ENCODE data around the gene RSPH3. TPM values are rescaled to one million over a fixed set of nuclear protein-coding genes. Genes with fewer than 3 reads are reported as not detected.

Gene RSPH3
- total and polyA plus RNA-seq, 7 donors, result 6.0 to 13.6 (median 8.1) TPM

GRCh38 chr6:159037756-159038290, 37.8 kb upstream of the RSPH3 start:
- no peak for DNase-seq
- TF ChIP-seq POLR2A (IDR thresholded peaks at IDR 0.05) (no peak), POLR2AphosphoS5 (IDR thresholded peaks at IDR 0.05) (no peak), CTCF (IDR thresholded peaks at IDR 0.05) (no peak), EP300 (IDR thresholded peaks at IDR 0.05) (no peak)
- WGBS, 2 donors, result 72 to 77% methylated on average over 5 of the region's 5 CpGs
- no peak overlapping the region for H3K4me3 ChIP-seq
- intact Hi-C loops (cut with DNase I), result no loop called here
- H3K27me3 ChIP-seq, result no peaks in the 10 kb centered on the region
- H3K4me1 ChIP-seq, result peaks cover 0 to 5% (median 0%) of the 10 kb centered on the region in 4 donors
- H3K9me3 ChIP-seq, result no peaks in the 10 kb centered on the region
- H3K27ac ChIP-seq, result no peak overlapping the region
- peaks cover 0 to 4% (median 0%) of the 10 kb centered on the region in 4 donors for H3K36me3 ChIP-seq

- intact Hi-C loops (cut with DNase I), result no loop called here
Measured at GRCh38 chr6:159036673-159037072, 36.7 kb upstream of the RSPH3 start.

GRCh38 chr6:159035891-159036290, 35.9 kb upstream of the RSPH3 start:
- TF ChIP-seq POLR2AphosphoS5 (IDR thresholded peaks at IDR 0.05) (no peak), POLR2A (IDR thresholded peaks at IDR 0.05) (no peak), EP300 (IDR thresholded peaks at IDR 0.05) (no peak), CTCF (IDR thresholded peaks at IDR 0.05) (no peak)
- Histone ChIP-seq H3K27ac (no peak overlapping the region), H3K4me1 (peaks cover 0 to 5% (median 0%) of the 10 kb centered on the region in 4 donors), H3K9me3 (no peaks in the 10 kb centered on the region), H3K4me3 (no peak overlapping the region), H3K36me3 (peaks cover 0 to 4% (median 0%) of the 10 kb centered on the region in 4 donors), H3K27me3 (no peaks in the 10 kb centered on the region)
- WGBS, 2 donors, result 91 to 92% methylated on average over 17 of the region's 17 CpGs
- intact Hi-C loops (cut with DNase I), result no loop called here
- no peak for DNase-seq

More at GRCh38 chr6:159036673-159037072, 36.7 kb upstream of the RSPH3 start:
- no peaks in the 10 kb centered on the region for H3K27me3 ChIP-seq
- TF ChIP-seq POLR2AphosphoS5 (IDR thresholded peaks at IDR 0.05), result no peak
- no peak for TF ChIP-seq EP300 (IDR thresholded peaks at IDR 0.05)
- TF ChIP-seq POLR2A (IDR thresholded peaks at IDR 0.05), result no peak
- no peak for TF ChIP-seq CTCF (IDR thresholded peaks at IDR 0.05)
- H3K4me1 ChIP-seq, result peaks cover 0 to 5% (median 0%) of the 10 kb centered on the region in 4 donors
- no peak overlapping the region for H3K27ac ChIP-seq
- no peak overlapping the region for H3K4me3 ChIP-seq
- peaks cover 0 to 4% (median 0%) of the 10 kb centered on the region in 4 donors for H3K36me3 ChIP-seq
- no peak for DNase-seq
- H3K9me3 ChIP-seq, result no peaks in the 10 kb centered on the region
- 88 to 90% methylated on average over 14 of the region's 14 CpGs for WGBS, 2 donors

GRCh38 chr6:159033160-159034049, 33.4 kb upstream of the RSPH3 start:
- Histone ChIP-seq H3K27ac (no peak overlapping the region), H3K36me3 (peaks cover 0 to 4% (median 0%) of the 10 kb centered on the region in 4 donors), H3K9me3 (no peaks in the 10 kb centered on the region), H3K4me1 (no peaks in the 10 kb centered on the region), H3K27me3 (no peaks in the 10 kb centered on the region), H3K4me3 (no peak overlapping the region)
- intact Hi-C loops (cut with DNase I), result no loop called here
- no peak for DNase-seq
- 83 to 87% methylated on average over 11 of the region's 11 CpGs for WGBS, 2 donors
- no peak for TF ChIP-seq POLR2A (IDR thresholded peaks at IDR 0.05)
- no peak for TF ChIP-seq CTCF (IDR thresholded peaks at IDR 0.05)
- no peak for TF ChIP-seq EP300 (IDR thresholded peaks at IDR 0.05)
- TF ChIP-seq POLR2AphosphoS5 (IDR thresholded peaks at IDR 0.05), result no peak
